LNCaP clone FGC (cell line): ENCODE measurements around the gene XPR1.

Experiments used
- DNase-seq: peaks from one replicate; pipeline ENCODE4 v3.0.0-alpha.2; 2011; ENCODE audit warnings: low read depth
- H3K4me3 ChIP-seq: 2 replicates; pipeline ENCODE4 v1.5.1; 2011; ENCODE audit warnings: mild to moderate bottlenecking, low read depth, low read length, control low read depth
- TF ChIP-seq, protein P1 (sequence below): IDR thresholded peaks from 2 replicates; pipeline ENCODE4 v1.5.1; 2012; ENCODE audit warnings: mild to moderate bottlenecking; ENCODE audit not compliant: control insufficient read depth, insufficient read depth; ENCODE audit errors: extremely low read depth

Gene XPR1

DNA sequence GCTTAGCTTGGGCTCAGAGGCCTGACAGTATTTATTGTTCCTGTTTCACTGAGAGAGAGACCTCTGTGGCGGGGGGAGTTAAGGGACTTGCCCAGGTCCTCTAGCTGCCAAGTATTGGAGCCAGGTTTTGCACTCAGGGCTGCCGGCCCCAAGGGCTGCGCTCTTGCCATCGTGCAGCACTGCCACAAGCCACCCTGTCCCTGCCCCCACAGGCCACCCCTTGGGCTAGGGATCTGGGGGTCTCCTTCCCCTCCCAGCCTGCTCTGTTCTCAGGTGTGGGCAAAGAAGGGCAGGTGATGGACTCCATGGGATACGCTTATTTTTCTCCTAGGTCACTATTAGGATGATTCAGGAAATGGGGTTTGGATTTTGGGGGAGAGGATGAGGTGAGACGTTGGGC is 289.6 kb downstream of the XPR1 start:
- H3K4me3 ChIP-seq = no peak overlapping the region
- no peak for DNase-seq
- TF ChIP-seq, protein P1, sequence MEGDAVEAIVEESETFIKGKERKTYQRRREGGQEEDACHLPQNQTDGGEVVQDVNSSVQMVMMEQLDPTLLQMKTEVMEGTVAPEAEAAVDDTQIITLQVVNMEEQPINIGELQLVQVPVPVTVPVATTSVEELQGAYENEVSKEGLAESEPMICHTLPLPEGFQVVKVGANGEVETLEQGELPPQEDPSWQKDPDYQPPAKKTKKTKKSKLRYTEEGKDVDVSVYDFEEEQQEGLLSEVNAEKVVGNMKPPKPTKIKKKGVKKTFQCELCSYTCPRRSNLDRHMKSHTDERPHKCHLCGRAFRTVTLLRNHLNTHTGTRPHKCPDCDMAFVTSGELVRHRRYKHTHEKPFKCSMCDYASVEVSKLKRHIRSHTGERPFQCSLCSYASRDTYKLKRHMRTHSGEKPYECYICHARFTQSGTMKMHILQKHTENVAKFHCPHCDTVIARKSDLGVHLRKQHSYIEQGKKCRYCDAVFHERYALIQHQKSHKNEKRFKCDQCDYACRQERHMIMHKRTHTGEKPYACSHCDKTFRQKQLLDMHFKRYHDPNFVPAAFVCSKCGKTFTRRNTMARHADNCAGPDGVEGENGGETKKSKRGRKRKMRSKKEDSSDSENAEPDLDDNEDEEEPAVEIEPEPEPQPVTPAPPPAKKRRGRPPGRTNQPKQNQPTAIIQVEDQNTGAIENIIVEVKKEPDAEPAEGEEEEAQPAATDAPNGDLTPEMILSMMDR = no peak

DNA sequence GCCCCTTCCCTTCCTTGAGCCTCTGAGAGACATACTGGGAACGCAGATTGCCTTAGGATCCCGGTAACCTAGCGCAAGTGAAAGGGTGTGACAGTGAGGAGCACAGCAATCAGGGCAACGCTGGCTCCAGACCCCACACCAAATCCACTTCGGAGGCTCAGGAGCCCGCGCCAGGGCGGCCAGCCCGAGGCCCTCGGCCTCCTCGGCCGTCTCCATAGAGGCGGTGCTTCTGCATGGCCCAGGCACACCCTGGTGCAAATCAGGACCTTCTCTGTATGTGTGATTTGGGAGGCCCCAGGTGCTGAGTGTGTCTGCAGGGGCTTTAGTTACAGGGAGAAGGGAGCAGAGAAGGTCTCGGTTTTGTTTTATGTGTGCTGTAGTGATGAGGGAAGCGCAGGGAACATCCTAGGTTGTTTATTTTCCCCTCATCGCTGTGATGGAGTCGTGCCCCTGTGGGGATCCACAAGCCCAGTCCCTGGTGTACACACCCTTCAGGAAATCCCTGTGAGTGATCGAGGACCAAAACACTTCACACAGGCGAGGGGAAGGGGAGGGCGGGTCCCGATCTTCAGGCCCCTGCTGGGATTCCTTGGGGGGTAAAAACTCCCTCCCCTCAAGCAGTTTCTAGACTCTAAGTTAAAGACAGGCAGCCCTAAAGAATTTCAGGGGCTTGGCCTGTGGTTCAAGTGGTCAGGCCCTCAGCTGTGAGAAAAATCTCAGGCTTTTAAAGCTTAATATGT is 290.2 kb downstream of the XPR1 start:
- no peak for DNase-seq
- H3K4me3 ChIP-seq = no peak overlapping the region
- TF ChIP-seq, protein P1 = no peak

- TF ChIP-seq, protein P1 = no peak
- no peak overlapping the region for H3K4me3 ChIP-seq
- no peak for DNase-seq
Measured at GRCh38 chr1:180922631-180923015, 290.8 kb downstream of the XPR1 start.

DNA sequence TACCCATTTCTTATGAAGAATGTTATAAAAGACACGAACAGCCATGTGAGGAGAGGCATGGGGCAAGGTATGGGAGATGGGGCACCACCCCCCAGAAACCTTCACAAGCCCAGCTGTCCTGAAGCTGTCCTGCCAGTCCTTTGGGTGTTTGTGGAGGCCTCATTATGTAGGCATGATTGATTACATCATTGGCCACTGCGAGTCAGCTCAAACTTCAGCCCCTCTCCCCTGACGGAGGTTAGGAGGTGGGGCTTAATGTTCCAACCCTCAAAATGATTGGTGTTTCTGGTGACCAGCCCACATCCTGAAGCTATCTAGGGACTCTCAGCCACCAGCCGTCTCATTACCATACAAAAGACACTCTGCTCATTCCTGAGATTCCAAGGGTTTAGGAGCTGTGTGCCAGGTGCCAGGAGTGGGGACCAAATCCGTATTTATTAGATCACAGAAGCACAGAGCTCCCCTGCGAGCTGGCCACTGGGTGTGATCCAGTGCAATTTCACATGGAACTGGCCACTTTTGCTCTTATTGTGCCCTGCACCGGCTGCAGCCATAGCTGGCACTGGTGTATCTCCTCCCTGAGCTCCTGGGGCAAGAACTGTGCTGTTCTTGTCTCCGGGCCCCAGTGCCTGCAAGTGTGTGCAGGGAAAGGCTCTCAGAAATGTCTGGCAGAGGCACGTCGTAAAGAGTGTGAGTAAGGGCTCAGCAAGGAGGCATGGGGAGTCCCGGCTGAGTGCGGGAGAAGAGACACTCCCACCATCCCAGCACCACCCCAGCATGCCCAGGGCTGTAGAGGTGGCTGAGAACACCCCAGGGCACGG is 291.4 kb downstream of the XPR1 start:
- DNase-seq = no peak
- TF ChIP-seq, protein P1 = no peak
- H3K4me3 ChIP-seq = no peak overlapping the region

- DNase-seq = no peak
- TF ChIP-seq, protein P1 = no peak
Measured at GRCh38 chr1:180923887-180924286, 292.1 kb downstream of the XPR1 start.

GRCh38 chr1:180924939-180925338 is 293.1 kb downstream of the XPR1 start:
- TF ChIP-seq, protein P1 = no peak
- DNase-seq = no peak
- no peak overlapping the region for H3K4me3 ChIP-seq

More at GRCh38 chr1:180923887-180924286, 292.1 kb downstream of the XPR1 start:
- no peak overlapping the region for H3K4me3 ChIP-seq
